ENCODE data around the gene KCNQ2. TPM values are rescaled to one million over a fixed set of nuclear protein-coding genes. Genes with fewer than 3 reads are reported as not detected.

Gene KCNQ2
- total RNA-seq, 1 experiment from 2014 or later, result 0.25 TPM

DNA sequence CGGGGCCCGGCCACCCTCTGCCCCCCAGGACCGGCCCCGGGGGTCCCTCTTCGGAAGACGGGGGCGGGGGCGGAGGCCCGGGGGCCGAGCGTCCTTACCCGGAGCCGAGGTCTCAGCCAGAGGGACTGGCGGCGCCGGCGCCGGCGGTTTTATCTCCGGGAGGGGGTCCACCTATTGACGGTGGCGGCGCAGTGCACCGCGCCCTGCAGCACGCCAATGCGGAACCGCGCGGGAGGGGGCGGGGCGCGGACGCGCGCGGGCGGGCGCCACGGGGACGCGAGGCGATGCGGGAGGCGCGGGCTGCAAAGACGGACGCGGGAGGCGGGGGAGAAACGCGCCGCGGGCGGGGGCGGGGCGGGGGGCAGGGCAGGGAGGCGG lies 26.5 kb upstream of the KCNQ2 start, which contains the start of gene EEF1A2:
TSS of gene EEF1A2 (minus strand) at position 124 of the 378 bp plus-strand sequence. CDS start 1,320 bp downstream, outside the sequence.
- no peaks in the 10 kb centered on the region for H3K4me1 Mint-ChIP-seq (ENCODE audit: low read depth, unreplicated experiment)
- Histone ChIP-seq H3K4me3 (ENCODE audit: low read depth, low read length) (peak within 1 kb of the TSS; percentile 58), H3K27me3 (replicated peaks; ENCODE audit: control insufficient read depth, insufficient read depth, low read length) (no peaks in the 10 kb centered on the region), H3K4me1 (peaks cover 6% of the 10 kb centered on the region; the same call in 1 of the 2 replicates), H3K36me3 (ENCODE audit: control insufficient read depth, insufficient read depth, low read length) (no peaks in the 10 kb centered on the region), H3K9me3 (no peaks in the 10 kb centered on the region)
- peak; percentile 73 to 77 for DNase-seq
- ChIA-PET CTCF (interaction anchor here (0.6 kb wide), 1 partner anchor 16 kb away, joined by 4 read pairs; no protein-coding TSS in a partner anchor), POLR2A (no interaction called here)
- BruUV-seq (replicated peaks), result no TSS peak
- no peaks in the 10 kb centered on the region for H3K27me3 Mint-ChIP-seq (ENCODE audit: insufficient read depth, unreplicated experiment)
- no peaks in the 10 kb centered on the region for H3K36me3 Mint-ChIP-seq (ENCODE audit: insufficient read depth, unreplicated experiment)
- TF ChIP-seq, protein P1, sequence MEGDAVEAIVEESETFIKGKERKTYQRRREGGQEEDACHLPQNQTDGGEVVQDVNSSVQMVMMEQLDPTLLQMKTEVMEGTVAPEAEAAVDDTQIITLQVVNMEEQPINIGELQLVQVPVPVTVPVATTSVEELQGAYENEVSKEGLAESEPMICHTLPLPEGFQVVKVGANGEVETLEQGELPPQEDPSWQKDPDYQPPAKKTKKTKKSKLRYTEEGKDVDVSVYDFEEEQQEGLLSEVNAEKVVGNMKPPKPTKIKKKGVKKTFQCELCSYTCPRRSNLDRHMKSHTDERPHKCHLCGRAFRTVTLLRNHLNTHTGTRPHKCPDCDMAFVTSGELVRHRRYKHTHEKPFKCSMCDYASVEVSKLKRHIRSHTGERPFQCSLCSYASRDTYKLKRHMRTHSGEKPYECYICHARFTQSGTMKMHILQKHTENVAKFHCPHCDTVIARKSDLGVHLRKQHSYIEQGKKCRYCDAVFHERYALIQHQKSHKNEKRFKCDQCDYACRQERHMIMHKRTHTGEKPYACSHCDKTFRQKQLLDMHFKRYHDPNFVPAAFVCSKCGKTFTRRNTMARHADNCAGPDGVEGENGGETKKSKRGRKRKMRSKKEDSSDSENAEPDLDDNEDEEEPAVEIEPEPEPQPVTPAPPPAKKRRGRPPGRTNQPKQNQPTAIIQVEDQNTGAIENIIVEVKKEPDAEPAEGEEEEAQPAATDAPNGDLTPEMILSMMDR (IDR thresholded peaks at IDR 0.05; ENCODE audit: insufficient read depth in 1 of 2, low read depth in 1 of 2, low read length in 1 of 2, severe bottlenecking in 1 of 2, unreplicated experiment in 1 of 2), result peak; percentile 47
- no peaks in the 10 kb centered on the region for H3K9me3 Mint-ChIP-seq (ENCODE audit: unreplicated experiment)
- intact Hi-C loops (cut with micrococcal nuclease; ENCODE audit: unreplicated experiment), result no loop called here
- no peak within 1 kb of the TSS for H3K27ac Mint-ChIP-seq (ENCODE audit: unreplicated experiment)
- H3K4me3 Mint-ChIP-seq (ENCODE audit: unreplicated experiment), result peak within 1 kb of the TSS; percentile 66

DNA sequence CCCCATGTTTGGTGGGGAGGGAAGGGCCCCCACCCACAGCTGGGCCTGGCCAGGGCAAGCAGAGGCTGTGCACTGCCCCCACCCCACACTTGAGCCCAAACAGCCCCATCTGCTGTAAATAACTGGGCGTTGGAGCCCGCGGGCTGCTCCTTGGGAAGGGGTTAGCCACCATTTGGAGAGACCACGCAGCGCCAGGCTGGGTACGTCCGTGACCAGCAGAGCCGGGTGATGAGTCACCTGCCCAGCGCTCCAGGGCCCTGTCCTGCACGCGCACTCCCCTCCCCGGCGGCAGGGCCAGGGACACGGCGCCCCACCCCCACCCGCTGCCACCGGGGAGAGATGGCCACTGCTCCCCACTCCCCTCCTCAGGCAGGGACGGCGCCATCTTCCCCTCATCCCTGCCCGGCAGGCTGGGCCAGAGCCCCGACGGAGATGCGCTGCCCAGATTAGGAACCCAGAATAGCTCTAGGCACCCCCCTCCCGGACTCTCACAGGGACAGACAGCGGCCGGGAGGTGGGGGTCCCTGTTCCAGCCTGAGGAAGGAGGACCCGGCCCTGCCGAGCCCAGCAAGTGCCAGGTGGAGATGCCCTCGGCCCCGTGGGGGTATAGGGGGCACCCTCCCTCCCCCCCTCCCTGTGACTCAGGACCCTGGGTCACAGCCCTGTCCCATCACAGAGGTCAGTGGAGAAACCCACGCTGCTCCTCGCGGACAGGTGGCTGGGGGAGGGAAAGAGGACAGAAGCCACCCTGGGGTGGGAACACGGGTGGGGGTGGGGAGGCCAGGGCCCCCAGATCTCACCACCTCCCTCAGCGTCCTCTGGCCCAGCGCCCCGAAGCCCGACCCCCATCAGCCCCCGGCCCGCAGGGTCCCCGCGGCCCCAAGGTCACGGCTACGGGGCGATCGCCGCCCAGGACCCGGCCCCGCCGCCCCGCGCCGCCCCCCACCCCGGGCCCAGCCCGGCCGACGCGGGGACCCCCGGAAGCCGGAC lies 25.8 kb upstream of the KCNQ2 start:
- intact Hi-C loops (cut with micrococcal nuclease; ENCODE audit: unreplicated experiment), result no loop called here
- H3K36me3 Mint-ChIP-seq (ENCODE audit: insufficient read depth, unreplicated experiment), result no peaks in the 10 kb centered on the region

More for the DNA sequence above, 25.8 kb upstream of the KCNQ2 start:
- no peaks in the 10 kb centered on the region for H3K9me3 ChIP-seq
- H3K27me3 ChIP-seq (replicated peaks; ENCODE audit: control insufficient read depth, insufficient read depth, low read length), result no peaks in the 10 kb centered on the region
- ChIA-PET POLR2A (interaction anchor here (0.6 to 0.7 kb wide), 2 partner anchors 22 to 76 kb away, joined by 3 read pairs; partner anchors contain the start of genes HELZ2 and PPDPF), CTCF (interaction anchor here (0.6 to 2.9 kb wide), 2 partner anchors 16 to 23 kb away, joined by 4 to 15 read pairs; partner anchors contain the start of gene PPDPF)
- H3K4me3 ChIP-seq (ENCODE audit: low read depth, low read length), result peak overlapping the region; percentile 58
- H3K4me1 ChIP-seq, result peaks cover 6% of the 10 kb centered on the region; the same call in 1 of the 2 replicates
- Mint-ChIP-seq H3K27ac (ENCODE audit: unreplicated experiment) (no peak overlapping the region), H3K9me3 (ENCODE audit: unreplicated experiment) (no peaks in the 10 kb centered on the region), H3K4me1 (ENCODE audit: low read depth, unreplicated experiment) (no peaks in the 10 kb centered on the region), H3K4me3 (ENCODE audit: unreplicated experiment) (peak overlapping the region; percentile 66), H3K27me3 (ENCODE audit: insufficient read depth, unreplicated experiment) (no peaks in the 10 kb centered on the region)
- no TSS peak for BruUV-seq (replicated peaks)
- TF ChIP-seq, protein P1 (IDR thresholded peaks at IDR 0.05; ENCODE audit: insufficient read depth in 1 of 2, low read depth in 1 of 2, low read length in 1 of 2, severe bottlenecking in 1 of 2, unreplicated experiment in 1 of 2), result no peak
- peak in 1 of 2 experiments; percentile 70 for DNase-seq
- H3K36me3 ChIP-seq (ENCODE audit: control insufficient read depth, insufficient read depth, low read length), result no peaks in the 10 kb centered on the region

Data from Caco-2 (cell line).